IPS-15b (cell line): ENCODE data around the gene SLC2A4RG.
A peak's percentile ranks its signal among the peaks of the same experiment; 100 is the strongest.

ENCODE experiments used
- H3K27me3 ChIP-seq: one replicate; pipeline ENCODE4 v1.6.1; 2013; ENCODE audit warnings: low read length; ENCODE audit not compliant: control insufficient read depth, insufficient read depth
- H3K36me3 ChIP-seq: one replicate; pipeline ENCODE4 v1.6.1; 2013; ENCODE audit warnings: low read length; ENCODE audit not compliant: control insufficient read depth, insufficient read depth
- H3K4me1 ChIP-seq: one replicate; pipeline ENCODE4 v1.6.1; 2013; ENCODE audit warnings: mild to moderate bottlenecking, low read length; ENCODE audit not compliant: control insufficient read depth, insufficient read depth
- H3K4me3 ChIP-seq: one replicate; pipeline ENCODE4 v1.5.1; 2013; ENCODE audit warnings: low read depth, low read length
- H3K9ac ChIP-seq: one replicate; pipeline ENCODE4 v1.6.1; 2013; ENCODE audit warnings: low read depth, mild to moderate bottlenecking, low read length
- H3K9me3 ChIP-seq: one replicate; pipeline ENCODE4 v1.6.1; 2013; ENCODE audit warnings: mild to moderate bottlenecking, low read length; ENCODE audit not compliant: control insufficient read depth, insufficient read depth

SLC2A4RG gene

GRCh38 chr20:63702036-63702665 lies 37.4 kb upstream of the SLC2A4RG start:
- Histone ChIP-seq H3K4me3 (no peak overlapping the region), H3K36me3 (peaks cover 26% of the 10 kb centered on the region), H3K9me3 (no peaks in the 10 kb centered on the region), H3K9ac (no peak overlapping the region), H3K27me3 (no peaks in the 10 kb centered on the region), H3K4me1 (peaks cover 4% of the 10 kb centered on the region)

- Histone ChIP-seq H3K36me3 (peaks cover 26% of the 10 kb centered on the region), H3K9me3 (no peaks in the 10 kb centered on the region), H3K9ac (no peak overlapping the region), H3K27me3 (no peaks in the 10 kb centered on the region), H3K4me1 (peaks cover 2% of the 10 kb centered on the region), H3K4me3 (no peak overlapping the region)
Measured at GRCh38 chr20:63702751-63703470, 36.7 kb upstream of the SLC2A4RG start.

GRCh38 chr20:63703471-63703975 lies 36.1 kb upstream of the SLC2A4RG start:
- Histone ChIP-seq H3K9ac (no peak overlapping the region), H3K4me3 (no peak overlapping the region), H3K9me3 (no peaks in the 10 kb centered on the region), H3K27me3 (no peaks in the 10 kb centered on the region), H3K4me1 (peaks cover 2% of the 10 kb centered on the region), H3K36me3 (peaks cover 26% of the 10 kb centered on the region)

GRCh38 chr20:63703976-63704748 lies 35.4 kb upstream of the SLC2A4RG start:
- H3K4me3 ChIP-seq = no peak overlapping the region
- no peak overlapping the region for H3K9ac ChIP-seq
- peaks cover 26% of the 10 kb centered on the region for H3K36me3 ChIP-seq
- no peaks in the 10 kb centered on the region for H3K9me3 ChIP-seq
- no peaks in the 10 kb centered on the region for H3K27me3 ChIP-seq
- H3K4me1 ChIP-seq = peaks cover 2% of the 10 kb centered on the region

- Histone ChIP-seq H3K4me3 (no peak overlapping the region), H3K4me1 (no peaks in the 10 kb centered on the region), H3K9me3 (no peaks in the 10 kb centered on the region), H3K36me3 (peaks cover 26% of the 10 kb centered on the region), H3K27me3 (no peaks in the 10 kb centered on the region), H3K9ac (no peak overlapping the region)
Measured at GRCh38 chr20:63704749-63705117, 34.8 kb upstream of the SLC2A4RG start.

- H3K27me3 ChIP-seq = no peaks in the 10 kb centered on the region
- H3K4me1 ChIP-seq = no peaks in the 10 kb centered on the region
- H3K9ac ChIP-seq = no peak overlapping the region
- peaks cover 26% of the 10 kb centered on the region for H3K36me3 ChIP-seq
- no peak overlapping the region for H3K4me3 ChIP-seq
- no peaks in the 10 kb centered on the region for H3K9me3 ChIP-seq
Measured at GRCh38 chr20:63705232-63706026, 34.1 kb upstream of the SLC2A4RG start.

GRCh38 chr20:63706027-63706695 lies 33.4 kb upstream of the SLC2A4RG start:
- Histone ChIP-seq H3K9ac (no peak overlapping the region), H3K27me3 (no peaks in the 10 kb centered on the region), H3K36me3 (peaks cover 28% of the 10 kb centered on the region), H3K9me3 (no peaks in the 10 kb centered on the region), H3K4me3 (peak overlapping the region; percentile 89), H3K4me1 (no peaks in the 10 kb centered on the region)

GRCh38 chr20:63706852-63707557 lies 32.6 kb upstream of the SLC2A4RG start:
- Histone ChIP-seq H3K36me3 (peaks cover 31% of the 10 kb centered on the region), H3K9ac (peak overlapping the region; percentile 47), H3K27me3 (no peaks in the 10 kb centered on the region), H3K4me3 (peak overlapping the region; percentile 89), H3K9me3 (no peaks in the 10 kb centered on the region), H3K4me1 (no peaks in the 10 kb centered on the region)

GRCh38 chr20:63707558-63708300 lies 31.8 kb upstream of the SLC2A4RG start, which contains the start of the genes ARFRP1 and ZGPAT:
Gene ARFRP1 (minus strand): TSS chr20:63707976. CDS start chr20:63707091, 885 bp downstream.
Gene ZGPAT (plus strand): TSS chr20:63708039. CDS start chr20:63708581, 542 bp downstream.
- Histone ChIP-seq H3K9ac (peak within 1 kb of the TSS; percentile 79), H3K4me1 (no peaks in the 10 kb centered on the region), H3K27me3 (no peaks in the 10 kb centered on the region), H3K9me3 (no peaks in the 10 kb centered on the region), H3K36me3 (peaks cover 31% of the 10 kb centered on the region), H3K4me3 (peak within 1 kb of the TSS; percentile 89)
